Measurements from ENCODE around the gene IPMK.

GRCh38 chr10:58219875-58220274 lies 47.8 kb downstream of the IPMK start:
- TF ChIP-seq, protein P1, sequence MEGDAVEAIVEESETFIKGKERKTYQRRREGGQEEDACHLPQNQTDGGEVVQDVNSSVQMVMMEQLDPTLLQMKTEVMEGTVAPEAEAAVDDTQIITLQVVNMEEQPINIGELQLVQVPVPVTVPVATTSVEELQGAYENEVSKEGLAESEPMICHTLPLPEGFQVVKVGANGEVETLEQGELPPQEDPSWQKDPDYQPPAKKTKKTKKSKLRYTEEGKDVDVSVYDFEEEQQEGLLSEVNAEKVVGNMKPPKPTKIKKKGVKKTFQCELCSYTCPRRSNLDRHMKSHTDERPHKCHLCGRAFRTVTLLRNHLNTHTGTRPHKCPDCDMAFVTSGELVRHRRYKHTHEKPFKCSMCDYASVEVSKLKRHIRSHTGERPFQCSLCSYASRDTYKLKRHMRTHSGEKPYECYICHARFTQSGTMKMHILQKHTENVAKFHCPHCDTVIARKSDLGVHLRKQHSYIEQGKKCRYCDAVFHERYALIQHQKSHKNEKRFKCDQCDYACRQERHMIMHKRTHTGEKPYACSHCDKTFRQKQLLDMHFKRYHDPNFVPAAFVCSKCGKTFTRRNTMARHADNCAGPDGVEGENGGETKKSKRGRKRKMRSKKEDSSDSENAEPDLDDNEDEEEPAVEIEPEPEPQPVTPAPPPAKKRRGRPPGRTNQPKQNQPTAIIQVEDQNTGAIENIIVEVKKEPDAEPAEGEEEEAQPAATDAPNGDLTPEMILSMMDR (conservative IDR thresholded peaks at IDR 0.05 in 1 of 2, IDR thresholded peaks at IDR 0.05 in 1 of 2; ENCODE audit: low read depth in 1 of 2, low read length in 2 of 2) = no peak
- no peak for TF ChIP-seq EZH2 (IDR thresholded peaks at IDR 0.05; ENCODE audit: low read length, missing control alignments)
